ENCODE results near the gene SERPINA6.
A peak's percentile ranks its signal among the peaks of the same experiment; 100 is the strongest.
"Not testable (repeated sequence)": the region's sequence is repeated elsewhere in the genome, so short reads cannot be mapped to it uniquely, and the experiment has no call there.

The SERPINA6 gene

GRCh38 chr14:94320243-94320642 lies 2.9 kb downstream of the SERPINA6 start:
- peak; percentile 53 for DNase-seq

GRCh38 chr14:94317259-94317658 lies 5.9 kb downstream of the SERPINA6 start:
- DNase-seq, result no peak

DNA sequence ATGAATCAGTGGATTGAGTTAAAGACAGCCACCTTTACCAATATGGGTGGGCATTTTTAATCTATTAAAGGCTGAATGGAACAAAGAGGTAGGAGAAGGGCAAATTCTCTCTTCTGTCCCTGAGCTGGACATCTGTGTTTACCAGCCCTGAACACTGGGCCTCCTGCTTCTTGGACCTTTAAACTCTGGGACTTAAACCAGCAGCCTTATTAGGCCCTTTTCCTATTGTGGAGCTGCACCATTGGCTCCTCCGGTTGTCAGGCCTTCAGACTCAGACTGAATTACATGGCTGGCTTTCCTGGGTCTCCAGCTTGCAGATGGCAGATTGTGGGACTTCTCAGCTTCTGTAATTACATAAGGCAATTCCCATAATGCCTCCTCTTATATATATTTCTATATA lies 6.4 kb downstream of the SERPINA6 start:
- no peak for DNase-seq

DNA sequence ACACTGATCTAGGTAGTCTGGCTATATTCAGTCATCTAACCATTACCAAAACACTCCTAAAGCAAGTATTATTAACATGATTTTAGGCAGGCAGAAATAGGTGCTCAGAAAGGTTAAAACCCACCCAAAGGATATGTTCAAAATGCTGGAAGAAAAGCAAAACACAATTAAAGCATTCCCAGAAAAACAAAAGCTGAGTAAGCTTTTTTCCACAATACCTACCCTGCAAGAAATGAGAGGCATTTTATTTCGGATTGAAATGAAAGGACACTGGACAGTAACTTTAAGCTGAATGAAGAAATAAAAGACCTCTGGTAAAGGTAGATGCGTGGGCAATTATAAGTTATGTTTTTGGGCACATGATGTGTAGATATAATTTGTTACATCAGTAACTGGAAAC lies 8.2 kb downstream of the SERPINA6 start:
- no peak for DNase-seq

DNA sequence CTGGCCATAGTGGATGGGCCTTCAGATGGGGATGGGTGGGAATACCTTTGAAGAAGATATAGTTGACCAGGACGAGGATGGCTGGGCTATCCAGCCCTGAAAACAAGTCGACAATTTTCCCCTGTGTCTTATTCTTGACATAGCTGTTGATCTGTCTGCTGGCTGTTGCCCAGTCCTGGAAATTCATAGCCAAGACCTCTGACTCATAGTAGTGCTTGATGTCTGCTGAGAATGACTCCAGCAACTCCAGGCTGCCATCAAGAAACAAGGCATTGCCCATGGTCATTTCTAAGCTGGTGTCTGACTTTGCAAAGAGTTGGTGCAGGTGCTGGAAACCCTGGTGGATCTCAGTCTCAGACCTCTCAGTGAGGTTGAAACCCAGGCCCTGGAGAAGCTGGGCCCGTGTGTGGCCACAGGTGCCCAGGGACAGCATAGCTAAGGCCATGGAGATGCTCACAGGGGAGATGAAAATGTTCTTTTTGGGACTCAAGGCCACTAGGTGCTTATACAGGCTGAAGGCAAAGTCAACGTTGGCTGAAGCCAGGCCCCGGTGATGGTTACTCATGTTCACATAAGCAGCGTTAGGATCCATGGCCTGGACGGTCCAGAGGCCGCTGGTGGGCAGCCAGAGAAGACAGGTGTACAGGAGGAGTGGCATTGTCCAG lies 9.0 kb downstream of the SERPINA6 start:
- DNase-seq, result no peak

DNA sequence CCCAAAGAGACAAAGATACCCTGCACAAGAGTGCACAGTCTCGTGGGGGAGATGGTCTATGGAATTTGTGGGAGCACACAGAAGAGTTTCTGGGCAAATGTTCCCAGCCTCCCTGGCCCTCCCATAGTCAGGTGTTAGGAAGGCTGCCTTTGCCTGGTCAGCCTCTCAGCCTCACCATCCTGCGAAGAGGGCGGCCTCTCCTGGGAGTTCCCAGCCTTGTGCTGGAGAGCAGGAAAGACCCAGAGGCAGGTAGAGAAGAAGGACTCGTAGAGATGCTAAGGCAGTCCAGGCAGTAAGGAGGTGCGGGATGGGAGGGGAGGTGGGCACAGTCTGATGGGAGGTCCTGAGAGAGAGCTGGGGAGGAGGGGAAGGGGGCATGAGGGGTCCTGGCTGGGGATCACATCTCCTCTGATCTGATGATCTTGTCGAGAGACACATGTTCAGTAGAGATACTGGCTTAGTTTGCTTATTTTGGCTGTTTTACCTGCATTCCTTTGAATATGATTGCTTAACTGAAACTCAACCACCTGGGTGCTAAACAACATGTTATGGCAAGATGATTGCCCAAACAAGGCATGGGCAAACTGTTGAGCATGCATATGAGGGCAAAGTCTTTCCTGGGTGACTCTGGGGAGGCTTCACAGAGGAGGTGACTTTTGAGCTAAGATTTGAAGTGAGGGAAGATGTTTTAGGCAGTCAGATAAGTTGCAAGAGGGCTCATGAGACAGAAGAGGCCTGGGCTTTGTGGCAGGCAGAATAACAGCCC lies 10.5 kb downstream of the SERPINA6 start:
- DNase-seq, result no peak

DNA sequence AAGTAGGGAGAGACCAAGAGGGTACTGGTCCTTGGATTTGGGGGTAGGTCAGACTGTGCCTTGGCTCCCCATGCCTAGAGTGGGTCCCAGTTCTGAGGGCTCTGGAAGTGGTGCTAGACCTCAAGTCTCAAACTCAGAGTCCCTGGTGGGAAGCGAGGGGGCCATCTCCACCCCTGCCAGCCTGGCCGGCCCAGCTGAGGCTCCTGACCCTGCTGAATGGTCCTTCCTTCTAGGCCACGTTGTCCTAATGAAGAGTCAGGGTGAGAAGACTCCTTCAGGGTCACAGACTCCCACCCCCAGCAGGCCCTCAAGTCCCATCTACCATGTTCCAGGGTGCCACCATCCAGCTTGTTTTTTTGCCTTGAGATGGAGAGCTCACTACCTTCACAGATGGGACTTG lies 12.9 kb downstream of the SERPINA6 start:
- no peak for DNase-seq

- no peak for DNase-seq
These were observed 13.4 kb downstream of the SERPINA6 start for GRCh38 chr14:94309721-94310120.

DNA sequence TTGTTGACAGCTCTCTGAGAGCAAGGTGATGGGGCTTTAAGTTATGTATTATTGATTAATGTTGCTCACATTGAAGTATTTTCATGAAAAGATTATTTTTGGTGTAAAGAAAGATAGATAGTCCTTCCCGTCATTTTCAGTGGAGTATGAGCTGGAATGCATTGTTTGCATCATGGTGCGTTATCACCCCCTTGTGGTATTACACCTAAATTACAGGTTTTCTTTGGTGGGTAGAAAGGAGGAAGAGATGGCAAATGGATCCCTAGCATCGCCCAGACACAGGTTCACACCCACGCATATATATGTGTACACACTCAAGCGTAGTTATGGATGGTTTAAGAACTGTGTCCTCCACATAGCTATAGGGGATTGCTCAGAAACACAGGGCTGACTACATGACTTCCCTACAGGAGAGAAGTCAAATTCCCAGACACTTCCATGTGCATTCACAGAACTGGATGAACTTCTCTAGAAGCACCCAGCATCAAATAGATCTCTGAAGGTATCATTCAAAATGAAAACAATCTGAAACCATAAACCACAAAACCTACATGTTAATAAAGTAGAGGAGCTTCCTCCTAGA lies 15.6 kb downstream of the SERPINA6 start:
- peak; percentile 54 for DNase-seq

GRCh38 chr14:94306047-94306978 lies 16.8 kb downstream of the SERPINA6 start:
- DNase-seq, result no peak

DNA sequence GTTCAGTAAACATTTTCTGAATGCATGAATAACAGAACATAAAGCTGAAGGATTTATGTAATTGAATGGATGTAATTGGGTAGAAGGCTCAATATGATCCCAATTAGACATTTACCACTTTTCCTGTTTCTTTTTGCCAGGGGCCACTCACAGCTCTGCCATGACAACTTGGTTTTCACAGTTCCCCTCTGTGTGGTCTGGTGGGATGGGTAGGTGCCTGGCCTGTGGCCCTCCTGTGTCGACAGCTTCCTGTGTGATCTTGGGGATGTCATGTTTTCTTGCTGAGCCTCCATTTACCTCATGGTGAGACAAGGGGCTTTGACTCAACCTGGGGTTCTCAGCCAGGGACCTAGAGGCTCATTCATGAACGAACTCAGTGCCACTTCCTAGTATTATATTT lies 17.5 kb downstream of the SERPINA6 start:
- no peak for DNase-seq

GRCh38 chr14:94304243-94304642 lies 18.9 kb downstream of the SERPINA6 start:
- no peak for DNase-seq

GRCh38 chr14:94303111-94303510 lies 20.0 kb downstream of the SERPINA6 start:
- DNase-seq, result no peak

DNA sequence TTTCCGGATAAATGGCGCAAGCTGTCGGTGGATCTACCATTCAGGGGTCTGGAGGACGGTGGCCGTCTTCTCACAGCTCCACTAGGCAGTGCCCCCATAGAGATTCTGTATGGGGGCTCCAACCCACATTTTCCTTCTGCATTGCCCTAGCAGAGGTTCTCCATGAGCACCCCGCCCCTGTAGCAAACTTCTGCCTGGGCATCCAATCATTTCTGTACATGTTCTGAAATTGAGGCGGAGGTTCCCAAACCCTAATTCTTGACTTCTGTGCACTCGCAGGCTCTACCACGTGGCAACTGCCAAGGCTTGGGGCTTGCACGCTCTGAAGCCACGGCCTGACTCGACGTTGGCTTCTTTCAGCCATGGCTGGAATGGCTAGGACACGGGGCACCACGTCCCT lies 25.0 kb downstream of the SERPINA6 start:
- no peak for DNase-seq

GRCh38 chr14:94296181-94296545 lies 27.0 kb downstream of the SERPINA6 start:
- DNase-seq, result not testable (repeated sequence)

DNA sequence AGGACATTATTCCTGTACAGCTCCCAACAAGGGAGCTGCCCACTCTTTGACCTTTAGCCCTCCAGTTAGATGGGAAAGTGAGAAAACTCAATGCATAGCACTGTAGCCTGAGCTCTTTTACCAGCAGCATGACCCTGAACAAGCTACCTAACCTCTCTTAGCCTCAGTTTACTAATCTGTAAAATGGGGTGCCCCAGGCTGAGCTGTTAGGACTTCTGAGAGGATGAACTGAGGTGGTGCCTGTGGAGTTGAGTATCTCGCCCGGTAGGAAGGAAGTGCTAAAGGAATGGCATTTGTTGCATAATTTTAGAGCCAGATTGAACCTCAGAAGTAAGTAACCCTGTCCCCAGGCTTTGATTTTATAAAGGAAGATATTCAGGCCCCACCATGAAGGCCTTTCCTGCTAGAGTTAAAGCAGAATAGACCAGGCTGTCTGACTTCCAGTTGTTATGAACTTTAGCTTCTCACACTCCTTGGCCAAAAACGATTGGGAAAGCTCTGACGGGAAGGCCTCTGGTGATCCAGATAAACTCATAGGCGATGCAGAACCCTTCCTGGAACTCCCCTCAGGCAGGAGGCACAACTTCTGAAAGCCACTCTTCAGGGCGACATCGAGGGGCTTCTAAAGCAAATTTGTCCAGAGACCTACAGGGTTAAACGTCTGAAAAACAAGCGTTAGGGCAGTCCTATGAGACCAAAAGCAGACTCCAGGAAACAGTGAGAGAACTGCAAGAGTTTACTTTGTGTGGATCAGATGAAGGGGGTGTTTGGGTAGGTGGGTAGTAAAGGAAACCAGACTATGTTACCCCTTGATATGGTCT lies 27.6 kb downstream of the SERPINA6 start:
- no peak for DNase-seq

DNA sequence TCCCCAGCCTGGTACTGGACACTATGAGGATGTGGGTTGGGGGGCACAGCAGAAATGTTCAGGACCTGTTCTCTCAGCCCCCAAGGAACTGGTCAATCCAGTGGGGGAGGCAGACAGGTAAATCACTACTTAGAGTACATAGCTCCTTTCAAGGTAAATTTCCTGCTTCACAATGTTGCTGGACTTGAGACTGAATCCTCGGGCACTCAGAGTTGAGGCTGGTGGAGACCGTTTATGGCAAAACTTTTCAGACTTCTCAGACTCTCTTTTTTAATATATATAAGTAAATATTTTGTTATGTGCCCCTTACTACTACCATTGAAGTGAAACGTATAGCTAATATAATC lies 29.6 kb downstream of the SERPINA6 start:
- DNase-seq, result peak; percentile 27

DNA sequence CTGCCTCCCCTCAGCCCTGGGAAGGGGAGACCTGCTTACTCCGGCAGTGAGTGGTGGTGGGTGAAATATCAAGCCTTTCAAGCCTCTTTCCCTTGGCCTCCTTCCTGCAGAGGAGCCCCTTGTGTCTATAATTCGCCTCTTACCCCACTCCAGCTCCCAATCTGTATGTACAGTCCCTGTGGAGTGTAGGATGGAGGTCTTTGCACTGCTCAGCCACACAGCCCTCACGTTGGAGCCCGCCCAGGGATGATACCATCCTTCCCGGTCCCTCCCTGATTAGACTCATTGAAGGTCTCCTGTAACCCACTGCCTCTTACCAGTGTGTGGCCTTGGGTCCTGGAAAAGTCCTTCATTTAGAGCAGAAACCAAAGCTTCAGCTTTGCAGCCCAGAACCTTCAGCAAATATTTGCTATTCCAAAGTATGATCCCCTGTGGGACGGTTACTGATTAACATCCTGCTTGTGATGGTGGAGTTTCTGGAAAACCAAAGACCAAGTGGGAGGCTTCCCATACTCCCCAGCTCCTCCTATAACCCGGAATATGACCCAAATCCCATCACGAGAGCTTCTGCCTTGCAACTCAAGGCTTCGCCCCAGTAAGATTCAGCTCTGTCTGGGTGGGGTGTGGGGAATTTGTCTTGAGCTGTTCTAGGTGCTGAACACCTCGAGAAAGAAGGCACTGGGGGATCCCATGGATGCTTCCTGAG lies 30.1 kb downstream of the SERPINA6 start, which contains the start of gene SERPINA10:
Gene SERPINA10, minus strand, starts transcription at position 397 of the 706 bp plus-strand sequence. CDS start 2,675 bp downstream, outside the sequence.
- DNase-seq, result peak; percentile 59

- no peak for DNase-seq
These were observed 30.6 kb downstream of the SERPINA6 start for GRCh38 chr14:94292526-94292871.

DNA sequence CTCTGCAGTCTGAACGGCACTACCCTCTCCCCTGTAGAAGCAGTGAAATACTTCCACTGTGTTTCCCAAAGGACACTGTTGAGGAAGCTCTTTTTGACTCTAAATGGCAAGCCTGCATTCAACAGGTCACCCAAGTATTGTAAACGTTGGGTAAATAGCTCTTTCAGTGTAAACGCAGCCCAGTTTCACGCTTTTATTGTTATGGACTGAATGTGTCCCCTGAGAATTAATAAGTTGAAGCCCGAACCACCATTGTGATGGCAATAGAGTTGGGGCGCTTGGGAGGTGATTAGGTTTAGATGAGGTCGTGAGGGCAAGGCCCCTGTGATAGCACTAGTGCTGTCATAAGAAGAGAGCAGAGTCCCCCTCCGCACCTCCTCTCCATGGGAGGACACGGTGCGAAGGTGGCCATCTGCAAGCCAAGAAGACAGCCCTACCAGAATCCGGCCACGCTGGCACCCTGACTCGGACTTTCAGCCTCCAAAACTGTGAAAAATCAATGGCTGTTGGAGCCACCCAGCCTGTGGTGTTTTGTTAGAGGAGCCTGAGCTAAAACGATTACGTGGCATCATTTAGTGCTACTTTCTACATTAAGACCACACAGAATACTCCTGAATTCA lies 31.1 kb downstream of the SERPINA6 start:
- no peak for DNase-seq

Data from DMS53 (cell line).